T-helper 9 cell (primary cell): ENCODE measurements around the gene ABL2.
A peak's percentile ranks its signal among the peaks of the same experiment; 100 is the strongest.

Experiments used
- DNase-seq: peaks from one replicate; pipeline ENCODE4 v3.0.0-alpha.2; 2020

The ABL2 gene

GRCh38 chr1:179128520-179128919 lies 101.0 kb downstream of the ABL2 start:
- no peak for DNase-seq

- no peak for DNase-seq
Observed at GRCh38 chr1:179127163-179127895, 102.1 kb downstream of the ABL2 start.

- DNase-seq: no peak
Observed at GRCh38 chr1:179126338-179127060, 103.0 kb downstream of the ABL2 start.

GRCh38 chr1:179124873-179125272 lies 104.6 kb downstream of the ABL2 start:
- no peak for DNase-seq

GRCh38 chr1:179121159-179121938 lies 108.1 kb downstream of the ABL2 start:
- DNase-seq: peak; percentile 19

- no peak for DNase-seq
Observed at GRCh38 chr1:179120736-179121135, 108.7 kb downstream of the ABL2 start.

GRCh38 chr1:179119513-179119912 lies 110.0 kb downstream of the ABL2 start:
- DNase-seq: no peak

- no peak for DNase-seq
Observed at GRCh38 chr1:179115181-179115580, 114.3 kb downstream of the ABL2 start.

GRCh38 chr1:179108644-179109043 lies 120.8 kb downstream of the ABL2 start:
- no peak for DNase-seq

GRCh38 chr1:179107706-179108629 lies 121.5 kb downstream of the ABL2 start:
- no peak for DNase-seq

- DNase-seq: no peak
Observed at GRCh38 chr1:179105393-179105792, 124.1 kb downstream of the ABL2 start.

- DNase-seq: no peak
Observed at GRCh38 chr1:179104611-179105250, 124.7 kb downstream of the ABL2 start.

GRCh38 chr1:179103999-179104398 lies 125.5 kb downstream of the ABL2 start:
- no peak for DNase-seq

- DNase-seq: no peak
Observed at GRCh38 chr1:179101566-179101965, 127.9 kb downstream of the ABL2 start.

GRCh38 chr1:179099891-179100290 lies 129.6 kb downstream of the ABL2 start:
- no peak for DNase-seq

- no peak for DNase-seq
Observed at GRCh38 chr1:179095924-179096323, 133.6 kb downstream of the ABL2 start.

GRCh38 chr1:179095377-179095776 lies 134.1 kb downstream of the ABL2 start:
- no peak for DNase-seq

- no peak for DNase-seq
Observed at GRCh38 chr1:179094818-179095217, 134.7 kb downstream of the ABL2 start.

GRCh38 chr1:179092896-179093461 lies 136.5 kb downstream of the ABL2 start:
- no peak for DNase-seq

GRCh38 chr1:179091691-179092165 lies 137.7 kb downstream of the ABL2 start:
- no peak for DNase-seq

- no peak for DNase-seq
Observed at GRCh38 chr1:179090923-179091322, 138.6 kb downstream of the ABL2 start.
